Bronchial epithelial cell (primary cell): Measurements from ENCODE around the gene FRMD4A. TPM values are rescaled to one million over a fixed set of nuclear protein-coding genes. Genes with fewer than 3 reads are reported as not detected.

Experiments
- DNase-seq: peaks from one replicate; pipeline ENCODE4 v3.0.0-alpha.2; 2010; ENCODE audit warnings: low read depth
- FAIRE-seq: peaks from 2 replicates; lab custom pipeline; 2011; peaks lifted over from hg19 to GRCh38; lab: Jason Lieb, UNC
- H3K27me3 ChIP-seq: 2 replicates; pipeline ENCODE4 v1.5.1; 2011; ENCODE audit warnings: low read length; ENCODE audit not compliant: control insufficient read depth, insufficient read depth
- H3K36me3 ChIP-seq: 2 replicates; pipeline ENCODE4 v1.5.1; 2011; ENCODE audit warnings: low read length; ENCODE audit not compliant: control insufficient read depth, insufficient read depth
- H3K4me3 ChIP-seq: 2 replicates; pipeline ENCODE4 v1.5.1; 2011; ENCODE audit warnings: mild to moderate bottlenecking, low read depth, low read length, control low read depth
- total RNA-seq: library from RNA; depleted of rRNA; stranded (reverse); fragments of >200 nt; gene quantifications from 2 replicates; pipeline ENCODE4 v1.2.1, GENCODE V29; 2014
- TF ChIP-seq, protein P1 (sequence below): IDR thresholded peaks from 2 replicates; pipeline ENCODE4 v1.5.1; 2011; ENCODE audit warnings: mild to moderate bottlenecking, moderate library complexity, low read length, control low read depth, inconsistent platforms; ENCODE audit not compliant: insufficient read depth, severe bottlenecking

The FRMD4A gene
- total RNA-seq, 1 donor from 2014 or later = 3.2 TPM

DNA sequence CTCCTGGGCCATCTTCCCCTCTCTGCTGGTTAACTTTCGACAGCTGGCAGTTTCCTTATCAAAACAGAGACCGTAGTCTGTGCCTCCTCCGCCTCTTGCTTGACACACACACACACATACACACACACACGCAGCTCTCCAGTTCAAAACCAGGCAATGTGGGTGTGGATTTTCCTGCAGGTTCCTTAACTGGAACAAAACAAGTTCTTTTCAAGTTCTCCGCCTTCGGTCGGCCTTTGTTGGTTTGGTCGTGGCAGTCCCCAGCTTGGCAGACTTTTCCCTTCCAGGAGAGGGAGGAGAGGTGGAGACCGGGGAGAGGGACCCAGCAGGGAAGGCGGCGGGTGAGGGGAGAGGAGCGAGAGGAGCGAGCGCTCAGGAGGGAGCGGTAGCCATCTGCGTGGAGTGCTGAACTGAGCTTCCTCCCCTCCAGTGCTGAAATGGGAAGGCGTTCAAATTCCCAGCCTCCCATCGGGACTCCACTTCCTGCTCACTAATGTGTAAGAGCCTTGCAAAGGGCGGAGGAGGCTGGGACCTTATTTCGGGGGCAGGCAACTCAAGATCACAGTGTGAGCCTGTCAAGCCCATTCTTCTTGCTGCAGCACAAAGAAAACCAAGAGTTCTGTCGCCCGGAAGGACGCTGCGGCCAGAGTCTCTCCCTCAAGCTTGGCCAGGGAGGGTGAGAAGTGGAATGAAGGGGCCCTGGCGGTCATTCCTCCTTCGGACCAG, 623.4 kb downstream of the FRMD4A start:
- H3K27me3 ChIP-seq = no peaks in the 10 kb centered on the region
- peak overlapping the region; percentile 53 for H3K4me3 ChIP-seq
- peak; percentile 80 for DNase-seq
- TF ChIP-seq, protein P1, sequence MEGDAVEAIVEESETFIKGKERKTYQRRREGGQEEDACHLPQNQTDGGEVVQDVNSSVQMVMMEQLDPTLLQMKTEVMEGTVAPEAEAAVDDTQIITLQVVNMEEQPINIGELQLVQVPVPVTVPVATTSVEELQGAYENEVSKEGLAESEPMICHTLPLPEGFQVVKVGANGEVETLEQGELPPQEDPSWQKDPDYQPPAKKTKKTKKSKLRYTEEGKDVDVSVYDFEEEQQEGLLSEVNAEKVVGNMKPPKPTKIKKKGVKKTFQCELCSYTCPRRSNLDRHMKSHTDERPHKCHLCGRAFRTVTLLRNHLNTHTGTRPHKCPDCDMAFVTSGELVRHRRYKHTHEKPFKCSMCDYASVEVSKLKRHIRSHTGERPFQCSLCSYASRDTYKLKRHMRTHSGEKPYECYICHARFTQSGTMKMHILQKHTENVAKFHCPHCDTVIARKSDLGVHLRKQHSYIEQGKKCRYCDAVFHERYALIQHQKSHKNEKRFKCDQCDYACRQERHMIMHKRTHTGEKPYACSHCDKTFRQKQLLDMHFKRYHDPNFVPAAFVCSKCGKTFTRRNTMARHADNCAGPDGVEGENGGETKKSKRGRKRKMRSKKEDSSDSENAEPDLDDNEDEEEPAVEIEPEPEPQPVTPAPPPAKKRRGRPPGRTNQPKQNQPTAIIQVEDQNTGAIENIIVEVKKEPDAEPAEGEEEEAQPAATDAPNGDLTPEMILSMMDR = peak; percentile 2
- FAIRE-seq = no peak
- H3K36me3 ChIP-seq = no peaks in the 10 kb centered on the region

DNA sequence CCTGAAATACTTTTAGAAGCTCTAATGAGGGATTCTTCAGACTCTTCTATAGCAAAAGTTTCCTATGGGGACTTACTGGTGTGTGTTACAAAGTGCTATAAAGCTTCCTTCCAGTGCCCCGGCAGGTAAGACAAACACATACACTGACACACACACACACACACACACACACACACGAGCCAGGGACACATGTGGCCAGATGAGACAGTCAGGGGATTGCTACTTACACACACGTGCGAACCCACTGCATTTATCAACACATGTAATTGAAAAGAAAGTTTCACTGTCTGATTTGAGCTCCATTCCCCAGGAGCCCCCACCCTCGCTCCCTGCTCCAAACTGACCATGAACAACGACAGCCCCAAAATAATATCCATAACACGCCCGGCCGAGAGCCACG, 624.1 kb downstream of the FRMD4A start:
- no peak for DNase-seq
- TF ChIP-seq, protein P1 = no peak
- no peaks in the 10 kb centered on the region for H3K27me3 ChIP-seq
- peak overlapping the region; percentile 53 for H3K4me3 ChIP-seq
- no peak for FAIRE-seq
- H3K36me3 ChIP-seq = no peaks in the 10 kb centered on the region

DNA sequence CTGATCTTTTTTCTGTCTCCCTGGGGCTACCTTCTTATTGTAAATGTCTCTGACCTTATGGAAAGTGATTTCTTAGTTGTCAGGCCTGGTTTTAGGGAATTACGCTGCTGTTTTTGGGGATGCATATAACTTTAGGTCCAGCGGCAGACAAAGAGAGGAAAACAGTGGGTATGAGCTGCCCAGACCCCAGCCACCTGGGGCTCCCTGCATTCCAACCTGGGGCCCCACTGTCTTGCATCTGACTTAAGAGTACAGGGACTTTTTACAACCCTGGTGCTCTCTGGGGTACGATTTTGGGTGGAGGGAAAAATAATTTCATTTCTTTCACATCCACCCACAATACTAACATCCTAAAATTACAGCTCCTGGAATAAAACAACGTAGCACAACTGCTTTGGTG, 624.5 kb downstream of the FRMD4A start:
- FAIRE-seq (no peak), DNase-seq (no peak)
- TF ChIP-seq, protein P1 = no peak
- H3K4me3 ChIP-seq = peak overlapping the region; percentile 53
- H3K36me3 ChIP-seq = no peaks in the 10 kb centered on the region
- H3K27me3 ChIP-seq = no peaks in the 10 kb centered on the region

DNA sequence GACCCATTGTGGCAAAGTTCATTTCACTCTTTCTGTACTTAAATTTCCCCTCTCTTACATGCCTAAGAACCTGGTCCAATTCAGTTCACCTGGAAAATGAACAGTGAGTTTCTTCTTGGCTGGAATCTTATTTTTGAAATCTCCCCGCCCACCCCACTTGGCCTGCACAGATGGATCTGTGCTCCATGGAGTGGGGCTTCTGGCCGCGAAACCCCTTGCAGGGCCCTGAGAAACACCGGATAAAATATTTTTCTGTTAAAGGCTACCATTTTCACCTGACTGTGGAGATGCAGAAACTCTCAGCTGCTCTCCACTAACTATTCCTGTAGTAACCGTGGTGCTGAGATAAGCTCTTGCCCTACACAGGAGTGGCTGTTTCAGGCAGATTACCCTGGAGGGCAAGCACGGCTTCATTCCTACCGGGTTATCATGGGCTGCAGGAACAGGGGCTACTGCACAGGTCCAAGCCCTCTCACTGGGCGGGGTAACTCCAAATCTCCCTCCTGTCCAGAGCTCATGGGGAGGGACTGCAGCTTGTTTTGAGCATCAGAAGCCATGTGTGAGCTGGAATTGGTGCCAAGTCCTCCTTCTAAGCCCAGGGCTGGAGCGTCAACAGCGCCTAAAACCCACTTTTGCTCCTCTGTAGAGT, 625.1 kb downstream of the FRMD4A start:
- Histone ChIP-seq H3K27me3 (no peaks in the 10 kb centered on the region), H3K4me3 (no peak overlapping the region), H3K36me3 (no peaks in the 10 kb centered on the region)
- TF ChIP-seq, protein P1 = no peak
- FAIRE-seq (no peak), DNase-seq (no peak)

DNA sequence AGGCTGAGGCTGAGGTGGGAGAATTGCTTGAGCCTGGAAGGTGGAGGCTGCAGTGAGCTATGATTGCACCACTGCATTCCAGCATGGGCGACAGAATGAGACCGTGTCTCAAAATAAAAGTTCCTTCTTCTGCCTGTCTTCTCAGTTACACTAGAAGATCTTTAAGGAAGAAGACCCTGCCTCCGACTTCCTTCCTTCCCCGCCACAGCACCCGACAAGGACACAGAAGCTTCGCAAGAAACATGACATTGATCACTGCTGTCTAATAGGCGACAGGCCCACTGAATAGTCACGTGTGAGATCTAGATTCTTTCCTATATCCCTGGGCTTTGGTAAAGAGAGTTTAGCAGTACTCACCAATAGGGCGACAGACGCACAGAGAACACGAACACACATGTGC, 625.8 kb downstream of the FRMD4A start:
- no peak for DNase-seq
- TF ChIP-seq, protein P1 = no peak
- FAIRE-seq = no peak
- H3K36me3 ChIP-seq = no peaks in the 10 kb centered on the region
- H3K27me3 ChIP-seq = no peaks in the 10 kb centered on the region
- H3K4me3 ChIP-seq = no peak overlapping the region
